Measurements from ENCODE around the gene MPDU1. TPM values are rescaled to one million over a fixed set of nuclear protein-coding genes. Genes with fewer than 3 reads are reported as not detected.

MPDU1 gene
- polyA plus RNA-seq (ENCODE audit: insufficient read length): 119 TPM
- long read RNA-seq, donor 1, transcript MPDU1-201 (7 exons, 1,601 nt): major isoform, 31 of 135 reads
- long read RNA-seq, donor 1, transcript MPDU1-208 (2 exons, 1,195 nt): minor isoform, 11 of 135 reads
- long read RNA-seq, donor 1, partial matches to known transcripts: 76 of 135 reads
- long read RNA-seq, donor 1, other reads (novel, unspliced or antisense): 5 of 135 reads
- long read RNA-seq, donor 2, transcript MPDU1-201 (7 exons, 1,601 nt): major isoform, 37 of 92 reads
- long read RNA-seq, donor 2, partial matches to known transcripts: 37 of 92 reads
- long read RNA-seq, donor 2, other reads (novel, unspliced or antisense): 6 of 92 reads
- long read RNA-seq, donor 3, transcript MPDU1-201 (7 exons, 1,601 nt): major isoform, 28 of 43 reads
- long read RNA-seq, donor 3, partial matches to known transcripts: 0 of 43 reads
- long read RNA-seq, donor 3, other reads (novel, unspliced or antisense): 0 of 43 reads
- long read RNA-seq, donor 4, transcript MPDU1-201 (7 exons, 1,601 nt): major isoform, 5 of 7 reads
- long read RNA-seq, donor 4, partial matches to known transcripts: 0 of 7 reads
- long read RNA-seq, donor 4, other reads (novel, unspliced or antisense): 0 of 7 reads
- long read RNA-seq, donor 5, transcript MPDU1-201 (7 exons, 1,601 nt): major isoform, 63 of 123 reads
- long read RNA-seq, donor 5, transcript MPDU1-208 (2 exons, 1,195 nt): minor isoform, 5 of 123 reads
- long read RNA-seq, donor 5, partial matches to known transcripts: 41 of 123 reads
- long read RNA-seq, donor 5, other reads (novel, unspliced or antisense): 0 of 123 reads
- long read RNA-seq, donor 6, transcript MPDU1-201 (7 exons, 1,601 nt): major isoform, 41 of 62 reads
- long read RNA-seq, donor 6, transcript MPDU1-207 (7 exons, 1,020 nt): minor isoform, 5 of 62 reads
- long read RNA-seq, donor 6, transcript MPDU1-208 (2 exons, 1,195 nt): minor isoform, 10 of 62 reads
- long read RNA-seq, donor 6, partial matches to known transcripts: 0 of 62 reads
- long read RNA-seq, donor 6, other reads (novel, unspliced or antisense): 0 of 62 reads
- long read RNA-seq, donor 7, transcript MPDU1-201 (7 exons, 1,601 nt): major isoform, 59 of 84 reads
- long read RNA-seq, donor 7, transcript MPDU1-208 (2 exons, 1,195 nt): minor isoform, 5 of 84 reads
- long read RNA-seq, donor 7, partial matches to known transcripts: 5 of 84 reads
- long read RNA-seq, donor 7, other reads (novel, unspliced or antisense): 9 of 84 reads
- long read RNA-seq, donor 8, transcript MPDU1-201 (7 exons, 1,601 nt): major isoform, 24 of 30 reads
- long read RNA-seq, donor 8, partial matches to known transcripts: 0 of 30 reads
- long read RNA-seq, donor 8, other reads (novel, unspliced or antisense): 0 of 30 reads

DNA sequence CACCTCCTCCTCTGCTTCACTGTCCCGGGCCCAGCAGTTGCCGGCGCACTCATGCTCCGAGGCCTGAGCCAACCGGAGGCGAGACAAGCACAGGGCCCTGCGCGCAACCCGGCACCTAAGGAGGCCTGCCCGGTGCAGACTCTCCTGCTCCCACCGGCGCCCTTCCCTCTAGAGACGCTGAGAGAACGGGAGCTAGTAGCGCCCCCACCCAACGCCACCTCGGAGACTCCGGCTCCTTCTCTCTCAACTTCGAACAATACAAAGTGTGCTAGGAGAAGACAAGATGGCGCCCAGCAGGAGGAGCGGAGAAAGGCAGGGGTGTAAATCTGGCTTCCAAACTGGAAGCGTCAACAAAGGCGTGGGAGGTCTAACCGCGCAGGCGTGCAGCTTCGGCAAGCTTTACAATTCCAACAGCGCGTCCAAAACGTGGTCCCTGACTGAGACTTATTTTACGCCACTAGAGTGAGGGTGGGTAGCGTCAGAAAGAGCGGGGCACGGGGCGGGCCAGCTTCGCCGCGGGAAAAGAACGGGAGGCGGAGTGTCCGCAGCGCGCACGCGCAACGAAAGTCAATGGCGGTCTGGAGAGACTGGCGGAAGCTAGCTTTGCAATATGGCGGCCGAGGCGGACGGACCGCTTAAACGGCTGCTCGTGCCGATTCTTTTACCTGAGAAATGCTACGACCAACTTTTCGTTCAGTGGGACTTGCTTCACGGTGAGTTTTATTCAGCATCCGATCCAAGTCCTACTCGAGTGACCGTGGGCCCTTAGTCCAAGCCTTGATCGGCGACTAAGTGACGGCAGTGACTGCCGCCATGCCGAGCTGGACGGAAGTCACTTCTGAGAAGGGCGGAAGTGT, at the start of gene MPDU1:
MPDU1 (plus strand) TSS at position 600 of the 857 bp plus-strand sequence; CDS start at position 611, 11 bp downstream.
- DNase-seq: peak; percentile 97

- no peak for DNase-seq
Observed at GRCh38 chr17:7538050-7538449, 45.6 kb upstream of the MPDU1 start.

DNA sequence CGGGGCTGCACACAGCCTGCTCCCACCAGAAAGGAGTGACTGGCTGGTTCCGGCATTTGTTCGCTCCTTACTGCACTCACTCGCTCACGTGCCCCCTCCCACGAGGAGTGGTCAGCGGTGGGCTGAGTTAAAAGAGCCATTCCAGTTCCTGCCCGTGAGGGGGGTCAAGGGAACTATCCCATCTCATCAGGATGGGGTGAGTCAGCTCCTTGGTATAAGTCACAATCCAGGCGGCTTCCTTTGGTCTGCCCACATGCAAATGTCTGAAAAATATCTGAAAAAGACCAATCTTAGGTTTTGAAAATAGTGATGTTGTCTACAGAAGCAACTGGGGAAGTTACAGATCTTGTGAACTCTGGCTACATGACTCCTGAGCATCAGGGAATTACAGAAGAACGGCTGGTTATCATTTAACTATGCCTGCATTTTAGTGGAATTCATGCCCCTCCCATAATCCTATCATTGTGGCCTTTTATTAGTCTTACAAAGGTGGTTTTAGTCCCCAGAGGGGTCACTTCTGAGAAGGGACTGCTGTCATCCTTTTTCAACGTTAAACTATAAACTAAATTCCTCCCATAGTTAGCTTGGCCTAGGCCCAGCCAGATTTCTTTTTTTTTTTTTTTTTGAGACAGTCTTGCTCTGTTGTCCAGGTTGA, 44.6 kb upstream of the MPDU1 start:
- no peak for DNase-seq

- DNase-seq: no peak
Observed at GRCh38 chr17:7541074-7541621, 42.5 kb upstream of the MPDU1 start.

GRCh38 chr17:7544911-7545310, 38.7 kb upstream of the MPDU1 start:
- DNase-seq: no peak

- DNase-seq: no peak
Observed at GRCh38 chr17:7548585-7549400, 34.9 kb upstream of the MPDU1 start, which contains the start of gene TNFSF12. TSS of gene TNFSF12 (plus strand) at chr17:7549058. CDS start at chr17:7549154, 96 bp downstream.

GRCh38 chr17:7549401-7550055, 34.1 kb upstream of the MPDU1 start:
- no peak for DNase-seq

DNA sequence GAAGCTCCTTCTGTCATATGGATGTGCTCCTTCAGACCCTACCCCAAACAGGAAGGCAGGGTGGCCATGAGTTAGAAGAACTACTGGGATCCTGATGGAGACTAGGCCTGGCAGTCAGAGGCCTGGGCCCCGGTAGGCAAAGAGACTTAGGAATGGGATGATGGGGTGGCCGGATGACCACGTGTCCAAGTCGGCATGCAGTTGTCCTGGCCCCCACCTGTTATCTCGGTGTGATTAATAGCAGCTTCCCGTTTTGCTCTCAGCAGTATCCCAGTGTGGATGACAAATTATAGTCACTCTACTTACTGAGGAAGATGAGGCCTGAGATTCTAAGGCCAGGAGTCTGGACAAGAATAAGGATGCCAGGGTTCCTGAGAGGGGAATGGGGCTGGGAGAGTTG, 33.3 kb upstream of the MPDU1 start:
- DNase-seq: no peak

DNA sequence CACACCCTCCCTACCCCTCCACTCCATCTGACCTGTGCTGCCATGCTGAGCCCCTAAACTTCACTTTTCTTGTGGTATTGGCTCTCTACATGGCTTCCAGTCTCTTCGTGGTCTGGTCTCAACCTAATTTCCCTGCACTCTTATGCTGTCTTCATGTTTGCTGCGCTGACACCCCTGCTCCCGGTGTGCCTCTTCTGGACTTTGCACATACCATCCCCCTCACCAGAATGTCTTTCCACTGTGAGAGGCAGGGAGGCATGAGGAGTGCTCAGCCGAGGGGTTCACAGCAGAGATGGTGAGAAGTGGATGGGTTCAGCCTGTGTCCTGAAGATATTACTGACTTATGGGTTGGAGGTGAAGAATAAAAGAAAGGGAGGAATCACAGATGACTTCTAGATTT, 32.3 kb upstream of the MPDU1 start:
- DNase-seq: no peak

GRCh38 chr17:7552621-7553051, 31.0 kb upstream of the MPDU1 start:
- DNase-seq: no peak

- DNase-seq: no peak
Observed at GRCh38 chr17:7553356-7553755, 30.3 kb upstream of the MPDU1 start.

DNA sequence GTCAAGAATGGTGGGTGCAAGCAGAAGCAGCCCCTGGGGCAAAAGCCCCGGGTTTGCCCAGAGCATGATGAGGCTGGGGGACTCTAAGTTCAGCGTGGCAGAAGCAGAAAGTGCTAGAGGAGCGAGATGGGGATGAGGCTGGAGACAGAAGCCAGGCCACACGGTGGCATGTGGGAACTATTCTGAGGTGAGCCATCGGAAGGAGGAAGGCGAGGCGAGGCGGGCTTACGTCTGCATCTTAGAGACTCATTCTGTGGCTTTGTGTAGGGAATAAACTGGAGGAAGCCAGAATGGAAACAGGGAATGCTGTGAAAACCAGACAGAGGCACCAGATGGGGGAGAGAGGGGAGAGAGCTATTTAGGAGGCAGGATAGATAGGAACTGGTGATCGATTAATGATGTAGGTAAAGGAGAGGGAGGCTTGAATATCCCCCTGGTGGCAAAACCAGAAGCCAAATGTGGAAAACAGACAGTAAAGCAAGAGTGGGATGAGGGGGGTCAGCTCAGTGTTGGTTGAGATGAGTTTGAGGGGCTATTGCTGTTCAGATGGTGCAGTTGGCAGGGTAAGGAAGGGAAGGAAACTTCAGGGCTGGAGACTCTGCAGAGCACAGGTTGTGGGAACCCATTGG, 28.2 kb upstream of the MPDU1 start:
- DNase-seq: no peak

DNA sequence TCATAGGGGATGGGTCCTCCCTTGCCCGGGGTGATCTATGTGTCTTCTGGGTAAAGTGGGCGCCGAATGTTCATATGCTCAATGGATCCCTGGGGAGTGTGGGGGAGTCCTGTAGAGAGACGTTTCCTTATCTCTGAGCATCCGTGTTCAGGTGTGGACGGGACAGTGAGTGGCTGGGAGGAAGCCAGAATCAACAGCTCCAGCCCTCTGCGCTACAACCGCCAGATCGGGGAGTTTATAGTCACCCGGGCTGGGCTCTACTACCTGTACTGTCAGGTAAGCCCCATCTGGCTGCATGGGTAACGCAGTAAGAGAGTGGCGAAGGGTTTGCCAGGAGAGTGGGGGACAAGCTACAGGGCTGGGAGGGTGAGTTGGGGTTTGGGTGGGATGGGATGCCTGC, 27.0 kb upstream of the MPDU1 start:
- no peak for DNase-seq

GRCh38 chr17:7557147-7557764, 26.4 kb upstream of the MPDU1 start:
- no peak for DNase-seq

DNA sequence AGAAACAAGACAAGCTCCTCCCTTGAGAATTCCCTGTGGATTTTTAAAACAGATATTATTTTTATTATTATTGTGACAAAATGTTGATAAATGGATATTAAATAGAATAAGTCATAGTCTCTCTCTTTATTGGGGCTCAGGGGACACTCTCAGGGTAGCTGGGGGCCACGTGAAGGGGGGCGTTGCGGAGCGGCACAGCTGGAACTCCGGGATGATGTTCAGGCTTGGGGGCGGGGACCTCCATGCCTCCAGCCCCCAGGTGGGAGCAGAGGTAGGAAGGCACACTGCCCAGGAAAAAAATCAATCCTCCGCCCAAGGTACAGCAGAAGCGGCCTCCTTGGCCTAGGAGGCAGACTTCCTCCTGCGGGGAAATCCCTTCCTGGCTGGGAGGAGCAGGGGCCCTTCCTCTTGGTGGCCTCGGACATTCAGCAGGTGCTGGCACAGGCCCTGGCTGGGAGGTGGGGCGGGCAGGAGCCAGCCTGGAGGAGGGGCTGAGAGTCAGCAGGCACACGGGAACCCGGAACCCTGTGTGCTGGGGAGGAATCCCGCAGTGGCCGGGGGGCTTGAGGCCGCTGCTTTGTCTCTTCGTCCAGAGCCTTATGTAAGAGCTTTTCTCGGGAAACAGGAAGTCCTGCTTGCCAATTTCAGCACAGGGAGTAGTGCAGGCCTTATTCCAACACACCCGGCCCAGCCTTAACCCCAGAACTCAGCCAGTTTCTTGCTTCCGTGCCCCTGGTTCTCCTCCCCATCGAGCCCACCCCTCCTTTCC, 25.7 kb upstream of the MPDU1 start:
- no peak for DNase-seq

- no peak for DNase-seq
Observed at GRCh38 chr17:7558544-7559319, 24.9 kb upstream of the MPDU1 start, which contains the start of gene TNFSF13. TSS of gene TNFSF13 (plus strand) at chr17:7558750. CDS start at chr17:7559040, 290 bp downstream.

Data from left kidney (tissue), 8 donors.